NK-92 (cell line): ENCODE data around the gene FH.

Experiments used
- DNase-seq: peaks from one replicate; lab custom pipeline; 2025; ENCODE audit not compliant: unreplicated experiment; lab: John Stamatoyannopoulos, UW

FH gene

GRCh38 chr1:241460098-241460873 lies 59.3 kb downstream of the FH start:
- DNase-seq: no peak

GRCh38 chr1:241459186-241459802 lies 60.3 kb downstream of the FH start:
- no peak for DNase-seq

GRCh38 chr1:241457421-241457820 lies 62.1 kb downstream of the FH start:
- DNase-seq: no peak

GRCh38 chr1:241456743-241457142 lies 62.8 kb downstream of the FH start:
- DNase-seq: no peak

- DNase-seq: no peak
Measured at GRCh38 chr1:241453732-241454131, 65.8 kb downstream of the FH start.

GRCh38 chr1:241451956-241452355 lies 67.6 kb downstream of the FH start:
- no peak for DNase-seq
